ENCODE data around the gene C1orf52. TPM values are rescaled to one million over a fixed set of nuclear protein-coding genes. Genes with fewer than 3 reads are reported as not detected.

C1orf52 gene
- polyA plus RNA-seq, 3 donors: 18.5 to 29.1 (median 19.7) TPM

DNA sequence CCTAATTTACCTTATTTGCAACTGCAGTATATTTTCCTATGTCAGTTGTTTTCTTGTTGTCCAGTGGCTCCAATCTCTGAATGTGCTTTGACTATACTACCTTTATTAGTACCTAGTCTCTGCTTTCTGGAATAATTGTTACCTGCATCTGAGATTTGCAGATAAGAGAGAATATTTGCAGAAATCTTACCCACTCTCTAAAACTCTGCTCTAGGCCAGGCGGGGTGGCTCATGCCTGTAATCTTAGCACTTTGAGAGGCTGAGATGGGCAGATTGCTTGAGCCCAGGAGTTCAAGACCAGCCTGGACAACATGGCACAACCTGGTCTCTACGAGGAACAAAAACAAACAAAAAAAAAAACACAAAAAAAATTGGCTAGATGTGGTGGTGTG lies 56.6 kb downstream of the C1orf52 start:
- H3K27me3 Mint-ChIP-seq (ENCODE audit: low read depth in 3 of 3): peaks cover 36 to 56% (median 40%) of the 10 kb centered on the region in 3 donors
- no peak overlapping the region for H3K4me2 ChIP-seq (replicated peaks; ENCODE audit: extremely low read depth, low read length, poor library complexity, severe bottlenecking)

DNA sequence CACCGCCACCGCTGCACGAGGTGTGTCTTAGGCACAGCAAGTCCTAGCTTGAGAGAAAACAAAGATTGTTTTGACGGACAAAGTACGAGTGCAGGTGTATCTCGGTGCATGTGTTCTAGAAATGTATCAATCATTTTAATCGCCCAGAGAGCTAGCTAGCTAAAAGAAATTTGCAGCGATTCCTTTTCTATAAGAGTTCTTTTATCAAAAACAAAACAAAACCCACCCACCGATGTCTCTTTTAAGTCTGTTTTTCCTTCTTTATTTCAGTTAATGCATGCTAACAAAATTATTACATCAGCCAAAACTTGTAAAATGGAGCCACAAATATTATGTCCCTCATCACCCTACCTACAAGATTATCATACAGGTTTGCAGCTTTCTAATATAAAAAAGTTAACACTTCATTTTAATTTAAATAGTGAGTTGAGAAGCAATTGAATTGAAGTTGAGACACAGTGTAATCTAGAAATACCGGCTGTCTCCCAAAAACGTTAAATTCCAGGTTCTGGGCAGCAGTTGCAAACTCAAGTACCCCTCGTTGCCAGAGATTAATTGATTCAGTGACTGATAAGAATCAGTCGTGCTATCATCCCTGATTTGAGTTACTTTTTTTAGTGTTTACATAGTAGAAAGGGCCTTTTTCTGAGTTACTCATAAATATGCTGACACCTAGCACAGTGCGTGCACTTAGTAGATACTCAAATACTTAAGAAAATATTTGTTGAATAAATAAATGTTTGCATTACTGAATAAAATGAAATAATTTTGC lies 57.2 kb downstream of the C1orf52 start:
- WGBS (ENCODE audit: insufficient coverage): 41% methylated on average over 2 of the region's 14 CpGs
- peaks cover 14% of the 10 kb centered on the region for H3K4me1 Mint-ChIP-seq
- Histone ChIP-seq H3K4me2 (replicated peaks; ENCODE audit: extremely low read depth, low read length, poor library complexity, severe bottlenecking) (peak overlapping the region; percentile 85), H3K4me3 (replicated peaks in 1 of 3; ENCODE audit: low read depth in 2 of 3, low read length in 3 of 3) (peak overlapping the region; percentile 27 to 82 (median 75)), H3K79me2 (ENCODE audit: insufficient read depth, low read length) (no peaks in the 10 kb centered on the region), H3K9me3 (replicated peaks in 1 of 2; ENCODE audit: control insufficient read depth in 1 of 2, insufficient read depth in 1 of 2, low read length in 2 of 2) (no peaks in the 10 kb centered on the region), H3K36me3 (replicated peaks in 1 of 2; ENCODE audit: control insufficient read depth in 1 of 2, insufficient read depth in 2 of 2, low read length in 2 of 2) (no peaks in the 10 kb centered on the region), H4K20me1 (ENCODE audit: insufficient read depth, low read length) (no peaks in the 10 kb centered on the region), H3K4me1 (ENCODE audit: control insufficient read depth in 1 of 2, insufficient read depth in 2 of 2, low read length in 2 of 2) (peaks cover 12 to 25% of the 10 kb centered on the region in 2 donors), H3K27ac (ENCODE audit: low read depth in 1 of 2, low read length in 2 of 2) (no peak overlapping the region), H3K27me3 (ENCODE audit: control insufficient read depth in 2 of 2, insufficient read depth in 2 of 2, low read length in 2 of 2) (peaks cover 35 to 50% of the 10 kb centered on the region in 2 donors), H2AFZ (ENCODE audit: insufficient read depth, low read depth, low read length, poor library complexity, severe bottlenecking) (peak overlapping the region; percentile 92), H3K9ac (ENCODE audit: insufficient read depth, low read length, poor library complexity, severe bottlenecking) (peak overlapping the region; percentile 63)
- intact Hi-C loops (cut with micrococcal nuclease): no loop called here
- H3K4me3 Mint-ChIP-seq: peak overlapping the region; percentile 92 to 97
- TF ChIP-seq, protein P1, sequence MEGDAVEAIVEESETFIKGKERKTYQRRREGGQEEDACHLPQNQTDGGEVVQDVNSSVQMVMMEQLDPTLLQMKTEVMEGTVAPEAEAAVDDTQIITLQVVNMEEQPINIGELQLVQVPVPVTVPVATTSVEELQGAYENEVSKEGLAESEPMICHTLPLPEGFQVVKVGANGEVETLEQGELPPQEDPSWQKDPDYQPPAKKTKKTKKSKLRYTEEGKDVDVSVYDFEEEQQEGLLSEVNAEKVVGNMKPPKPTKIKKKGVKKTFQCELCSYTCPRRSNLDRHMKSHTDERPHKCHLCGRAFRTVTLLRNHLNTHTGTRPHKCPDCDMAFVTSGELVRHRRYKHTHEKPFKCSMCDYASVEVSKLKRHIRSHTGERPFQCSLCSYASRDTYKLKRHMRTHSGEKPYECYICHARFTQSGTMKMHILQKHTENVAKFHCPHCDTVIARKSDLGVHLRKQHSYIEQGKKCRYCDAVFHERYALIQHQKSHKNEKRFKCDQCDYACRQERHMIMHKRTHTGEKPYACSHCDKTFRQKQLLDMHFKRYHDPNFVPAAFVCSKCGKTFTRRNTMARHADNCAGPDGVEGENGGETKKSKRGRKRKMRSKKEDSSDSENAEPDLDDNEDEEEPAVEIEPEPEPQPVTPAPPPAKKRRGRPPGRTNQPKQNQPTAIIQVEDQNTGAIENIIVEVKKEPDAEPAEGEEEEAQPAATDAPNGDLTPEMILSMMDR (IDR thresholded peaks at IDR 0.05): no peak
- peaks cover 0 to 7% (median 2%) of the 10 kb centered on the region in 7 donors for H3K9me3 Mint-ChIP-seq
- peak overlapping the region in 2 of 7 donors; percentile 42 to 56 for H3K27ac Mint-ChIP-seq
- no peak for DNase-seq
- H3K36me3 Mint-ChIP-seq: peaks cover 0 to 5% of the 10 kb centered on the region in 2 donors
- peaks cover 34 to 58% (median 42%) of the 10 kb centered on the region in 3 donors for H3K27me3 Mint-ChIP-seq (ENCODE audit: low read depth in 3 of 3)

More for the DNA sequence above, 56.6 kb downstream of the C1orf52 start:
- Histone ChIP-seq H3K4me3 (replicated peaks in 1 of 3; ENCODE audit: low read depth in 2 of 3, low read length in 3 of 3) (no peak overlapping the region), H2AFZ (ENCODE audit: insufficient read depth, low read depth, low read length, poor library complexity, severe bottlenecking) (no peak overlapping the region), H3K79me2 (ENCODE audit: insufficient read depth, low read length) (no peaks in the 10 kb centered on the region), H4K20me1 (ENCODE audit: insufficient read depth, low read length) (no peaks in the 10 kb centered on the region), H3K9ac (ENCODE audit: insufficient read depth, low read length, poor library complexity, severe bottlenecking) (no peak overlapping the region), H3K27me3 (ENCODE audit: control insufficient read depth in 2 of 2, insufficient read depth in 2 of 2, low read length in 2 of 2) (peaks cover 35 to 50% of the 10 kb centered on the region in 2 donors), H3K4me1 (ENCODE audit: control insufficient read depth in 1 of 2, insufficient read depth in 2 of 2, low read length in 2 of 2) (peaks cover 12 to 25% of the 10 kb centered on the region in 2 donors), H3K9me3 (replicated peaks in 1 of 2; ENCODE audit: control insufficient read depth in 1 of 2, insufficient read depth in 1 of 2, low read length in 2 of 2) (no peaks in the 10 kb centered on the region), H3K27ac (ENCODE audit: low read depth in 1 of 2, low read length in 2 of 2) (no peak overlapping the region), H3K36me3 (replicated peaks in 1 of 2; ENCODE audit: control insufficient read depth in 1 of 2, insufficient read depth in 2 of 2, low read length in 2 of 2) (no peaks in the 10 kb centered on the region)
- H3K4me1 Mint-ChIP-seq: peaks cover 14% of the 10 kb centered on the region
- peaks cover 0 to 7% (median 2%) of the 10 kb centered on the region in 7 donors for H3K9me3 Mint-ChIP-seq
- no peak for DNase-seq
- no CpG with 5 or more reads among the region's 2 CpGs for WGBS (ENCODE audit: insufficient coverage)
- no peak overlapping the region for H3K27ac Mint-ChIP-seq
- peak overlapping the region in 1 of 2 donors; percentile 69 for H3K4me3 Mint-ChIP-seq
- TF ChIP-seq, protein P1 (IDR thresholded peaks at IDR 0.05): no peak
- intact Hi-C loops (cut with micrococcal nuclease): no loop called here
- peaks cover 0 to 5% of the 10 kb centered on the region in 2 donors for H3K36me3 Mint-ChIP-seq

Data from CD14-positive monocyte (primary cell).